ENCODE measurements around the gene MYL3.

The MYL3 gene

GRCh38 chr3:46865546-46865945 lies 2.3 kb upstream of the MYL3 start:
- DNase-seq (ENCODE audit: low read depth, low spot score): no peak

- DNase-seq (ENCODE audit: low read depth, low spot score): no peak
Measured at GRCh38 chr3:46865031-46865507, 1.8 kb upstream of the MYL3 start.

GRCh38 chr3:46864061-46864881 lies 1.0 kb upstream of the MYL3 start:
- no peak for DNase-seq (ENCODE audit: low read depth, low spot score)

- DNase-seq (ENCODE audit: low read depth, low spot score): no peak
Measured at GRCh38 chr3:46862369-46863025, 747 bp downstream of the MYL3 start.

GRCh38 chr3:46861605-46862368 lies 1.5 kb downstream of the MYL3 start:
- DNase-seq (ENCODE audit: low read depth, low spot score): no peak

- no peak for DNase-seq (ENCODE audit: low read depth, low spot score)
Measured at GRCh38 chr3:46860810-46861604, 2.2 kb downstream of the MYL3 start.

- DNase-seq (ENCODE audit: low read depth, low spot score): no peak
Measured at GRCh38 chr3:46860017-46860809, 3.0 kb downstream of the MYL3 start.

GRCh38 chr3:46859001-46859710 lies 4.1 kb downstream of the MYL3 start:
- DNase-seq (ENCODE audit: low read depth, low spot score): no peak

GRCh38 chr3:46858456-46858855 lies 4.8 kb downstream of the MYL3 start:
- DNase-seq (ENCODE audit: low read depth, low spot score): no peak

GRCh38 chr3:46857485-46858341 lies 5.5 kb downstream of the MYL3 start:
- no peak for DNase-seq (ENCODE audit: low read depth, low spot score)

- no peak for DNase-seq (ENCODE audit: low read depth, low spot score)
Measured at GRCh38 chr3:46856576-46857471, 6.4 kb downstream of the MYL3 start.

- no peak for DNase-seq (ENCODE audit: low read depth, low spot score)
Measured at GRCh38 chr3:46854555-46854991, 8.7 kb downstream of the MYL3 start.

- DNase-seq (ENCODE audit: low read depth, low spot score): no peak
Measured at GRCh38 chr3:46853441-46854415, 9.5 kb downstream of the MYL3 start.

- no peak for DNase-seq (ENCODE audit: low read depth, low spot score)
Measured at GRCh38 chr3:46852839-46853355, 10.3 kb downstream of the MYL3 start.

- DNase-seq (ENCODE audit: low read depth, low spot score): no peak
Measured at GRCh38 chr3:46852334-46852720, 10.9 kb downstream of the MYL3 start.

Data from activated CD4-positive, CD25-positive, alpha-beta regulatory T cell treated with anti-CD3 and anti-CD28 coated beads, Interleukin-2, amount 50 U/mL, for 16 hours (primary cell).